Astrocyte of the spinal cord (primary cell): ENCODE data around the gene ARSB.

Source experiments
- DNase-seq: peaks from one replicate; pipeline ENCODE4 v3.0.0; 2011; ENCODE audit warnings: low read depth, low spot score
- H3K4me3 ChIP-seq: 2 replicates; pipeline ENCODE4 v1.5.1; 2011; ENCODE audit warnings: low read depth, mild to moderate bottlenecking, low read length, moderate library complexity
- CTCF ChIP-seq: IDR thresholded peaks from 2 replicates; pipeline ENCODE4 v1.5.1; 2012; ENCODE audit warnings: low read depth, mild to moderate bottlenecking, low read length, inconsistent platforms
- in situ Hi-C: cut with HindIII; loops from 2 replicates; pipeline ENCODE4 v1.10.0; 2017; ENCODE audit warnings: low sequenced_read_pairs

Gene ARSB

GRCh38 chr5:78730300-78731094 is 254.6 kb downstream of the ARSB start:
- in situ Hi-C loops: no loop called here
- no peak for TF ChIP-seq CTCF
- DNase-seq: no peak
- no peak overlapping the region for H3K4me3 ChIP-seq

GRCh38 chr5:78727786-78728761 is 257.0 kb downstream of the ARSB start:
- no peak overlapping the region for H3K4me3 ChIP-seq
- in situ Hi-C loops: no loop called here
- no peak for TF ChIP-seq CTCF
- DNase-seq: no peak
